Measurements from ENCODE around the gene GDAP2.
"Not testable (repeated sequence)": the region's sequence is repeated elsewhere in the genome, so short reads cannot be mapped to it uniquely, and the experiment has no call there.

The GDAP2 gene

DNA sequence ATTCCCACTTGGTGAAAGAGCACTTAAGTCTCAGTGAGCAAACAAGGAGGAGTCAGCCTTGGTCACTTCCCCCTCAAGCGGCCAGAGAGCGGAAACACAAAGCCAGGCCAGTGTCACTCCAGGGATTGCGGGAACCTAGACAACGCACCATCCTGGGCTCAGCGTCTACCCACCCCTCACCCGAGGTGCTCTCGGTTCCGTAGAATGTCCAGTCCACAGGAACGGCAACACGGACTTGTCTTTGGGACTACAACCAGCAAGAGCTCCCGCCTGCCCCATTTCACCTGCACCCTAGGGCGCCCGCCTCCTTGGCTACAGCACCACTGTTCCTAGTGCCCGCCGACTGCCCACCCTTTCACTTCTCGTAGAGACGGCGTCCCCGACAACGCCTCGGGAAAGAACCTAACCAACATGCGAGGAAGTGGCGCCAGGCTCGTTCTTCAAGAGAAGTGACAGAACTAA lies 509 bp downstream of the GDAP2 start:
- Mint-ChIP-seq H3K36me3 (ENCODE audit: low read depth) (peaks cover 18% of the 10 kb centered on the region), H3K27me3 (ENCODE audit: low read depth) (peaks cover 5% of the 10 kb centered on the region), H3K4me3 (peak overlapping the region; percentile 97), H3K27ac (peak overlapping the region; percentile 91), H3K4me1 (ENCODE audit: low read depth) (peaks cover 46% of the 10 kb centered on the region), H3K9me3 (no peaks in the 10 kb centered on the region)

DNA sequence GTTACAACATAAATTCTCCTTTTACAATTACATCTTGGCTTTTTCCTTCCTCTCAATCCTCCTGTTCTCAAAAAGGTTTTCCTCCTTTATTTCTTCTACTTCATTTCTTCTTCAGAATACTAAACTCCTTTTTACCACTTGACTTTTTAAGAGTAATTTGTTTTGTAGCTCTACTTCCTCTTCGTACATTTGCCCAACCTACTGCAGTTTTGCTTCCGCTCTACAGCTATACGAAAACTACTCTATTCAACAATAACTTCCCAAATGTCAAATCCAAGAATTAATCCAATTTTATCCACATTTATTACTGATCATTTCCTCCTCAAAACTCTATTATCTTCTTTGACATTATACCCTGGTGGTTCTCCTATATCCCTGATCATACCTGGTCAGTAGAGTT lies 3.4 kb downstream of the GDAP2 start:
- Mint-ChIP-seq H3K4me1 (ENCODE audit: low read depth) (peaks cover 30% of the 10 kb centered on the region), H3K27ac (peak overlapping the region; percentile 4), H3K36me3 (ENCODE audit: low read depth) (peaks cover 15% of the 10 kb centered on the region), H3K4me3 (no peak overlapping the region), H3K9me3 (no peaks in the 10 kb centered on the region), H3K27me3 (ENCODE audit: low read depth) (peaks cover 5% of the 10 kb centered on the region)

DNA sequence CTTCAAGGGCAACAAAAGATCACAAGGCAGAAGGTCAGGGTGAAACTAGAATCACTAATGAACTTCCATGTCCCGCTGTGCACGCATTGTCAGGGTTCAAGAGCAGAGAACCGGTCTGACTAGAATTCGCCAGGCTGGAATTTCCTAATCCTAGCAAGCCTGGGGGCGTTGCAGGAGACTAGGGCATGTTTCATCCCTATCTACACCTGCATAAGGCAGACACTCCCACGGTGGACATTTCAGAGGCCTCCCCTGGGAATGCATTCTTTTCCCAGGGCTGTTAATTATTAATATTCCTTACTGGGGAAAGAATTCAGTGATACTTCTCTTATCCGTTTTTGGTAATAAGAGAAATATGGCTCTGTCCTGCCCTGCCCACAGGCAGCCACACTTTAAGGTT lies 6.7 kb downstream of the GDAP2 start:
- H3K4me1 Mint-ChIP-seq (ENCODE audit: low read depth); H3K9me3 Mint-ChIP-seq; H3K4me3 Mint-ChIP-seq; H3K27me3 Mint-ChIP-seq (ENCODE audit: low read depth); H3K36me3 Mint-ChIP-seq (ENCODE audit: low read depth); H3K27ac Mint-ChIP-seq: not testable (repeated sequence)

DNA sequence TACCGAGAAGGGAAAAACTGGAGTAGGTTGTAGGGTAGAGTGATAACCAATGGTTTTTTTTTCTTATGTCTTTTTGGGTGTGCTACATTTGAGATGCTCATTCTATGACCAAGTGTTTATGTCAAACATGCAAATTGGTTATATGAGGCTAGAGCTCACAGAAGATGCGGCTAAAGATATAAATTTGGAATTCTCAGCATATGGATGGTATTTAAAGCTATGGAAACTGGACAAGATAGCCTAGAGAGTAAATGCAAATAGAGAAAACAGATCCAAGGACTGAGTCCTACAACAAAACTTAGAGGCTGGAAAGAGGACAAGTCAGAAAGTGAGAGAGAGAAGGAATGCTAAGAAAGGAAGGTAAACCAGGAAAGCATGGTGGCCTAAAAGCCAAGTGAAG lies 7.4 kb downstream of the GDAP2 start:
- H3K4me1 Mint-ChIP-seq (ENCODE audit: low read depth), result peaks cover 7% of the 10 kb centered on the region
- H3K4me3 Mint-ChIP-seq, result no peak overlapping the region
- H3K27me3 Mint-ChIP-seq (ENCODE audit: low read depth), result peaks cover 4% of the 10 kb centered on the region
- H3K9me3 Mint-ChIP-seq, result no peaks in the 10 kb centered on the region
- H3K27ac Mint-ChIP-seq, result no peak overlapping the region
- H3K36me3 Mint-ChIP-seq (ENCODE audit: low read depth), result peaks cover 8% of the 10 kb centered on the region

DNA sequence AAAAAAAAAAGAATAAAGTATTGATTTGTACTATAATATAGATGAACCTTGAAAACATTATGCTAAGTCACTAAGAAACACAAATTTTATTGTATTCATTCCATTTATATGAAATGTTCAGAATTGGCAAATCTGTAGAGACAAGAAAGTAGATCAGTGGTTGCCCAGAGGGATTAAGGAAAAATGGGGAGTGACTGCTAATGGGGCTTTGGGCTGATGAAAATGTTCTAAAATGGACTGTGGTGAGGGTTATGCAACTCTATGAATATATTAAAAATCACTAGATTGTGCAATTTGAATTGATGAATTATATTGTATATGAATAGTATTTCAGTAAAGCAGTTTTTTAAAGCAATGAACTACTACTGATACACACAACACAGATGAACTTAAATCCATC lies 10.0 kb downstream of the GDAP2 start:
- H3K9me3 Mint-ChIP-seq, result peaks cover 7% of the 10 kb centered on the region
- peaks cover 2% of the 10 kb centered on the region for H3K4me1 Mint-ChIP-seq (ENCODE audit: low read depth)
- no peak overlapping the region for H3K4me3 Mint-ChIP-seq
- peaks cover 24% of the 10 kb centered on the region for H3K36me3 Mint-ChIP-seq (ENCODE audit: low read depth)
- H3K27ac Mint-ChIP-seq, result no peak overlapping the region
- no peaks in the 10 kb centered on the region for H3K27me3 Mint-ChIP-seq (ENCODE audit: low read depth)

DNA sequence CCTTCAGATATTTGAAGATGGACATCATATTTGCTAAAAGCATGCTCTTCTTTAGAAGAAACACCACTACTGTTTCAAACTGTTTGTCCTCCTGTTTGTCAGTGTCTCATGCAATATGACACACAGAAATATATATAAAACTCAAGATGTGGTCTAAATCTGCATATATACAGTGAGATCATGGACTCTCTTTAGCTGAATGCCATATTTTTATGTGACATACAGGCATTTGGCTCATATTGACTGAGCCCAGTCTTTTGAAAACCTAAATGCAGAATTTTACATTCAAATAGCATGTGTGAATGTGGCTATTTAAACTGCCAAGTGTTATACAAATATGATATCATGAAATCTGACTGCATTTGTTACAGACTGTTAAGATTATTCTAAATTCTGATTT lies 18.4 kb downstream of the GDAP2 start:
- Mint-ChIP-seq H3K9me3 (peaks cover 13% of the 10 kb centered on the region), H3K4me3 (no peak overlapping the region), H3K36me3 (ENCODE audit: low read depth) (peaks cover 39% of the 10 kb centered on the region), H3K27ac (no peak overlapping the region), H3K4me1 (ENCODE audit: low read depth) (peaks cover 5% of the 10 kb centered on the region), H3K27me3 (ENCODE audit: low read depth) (no peaks in the 10 kb centered on the region)

DNA sequence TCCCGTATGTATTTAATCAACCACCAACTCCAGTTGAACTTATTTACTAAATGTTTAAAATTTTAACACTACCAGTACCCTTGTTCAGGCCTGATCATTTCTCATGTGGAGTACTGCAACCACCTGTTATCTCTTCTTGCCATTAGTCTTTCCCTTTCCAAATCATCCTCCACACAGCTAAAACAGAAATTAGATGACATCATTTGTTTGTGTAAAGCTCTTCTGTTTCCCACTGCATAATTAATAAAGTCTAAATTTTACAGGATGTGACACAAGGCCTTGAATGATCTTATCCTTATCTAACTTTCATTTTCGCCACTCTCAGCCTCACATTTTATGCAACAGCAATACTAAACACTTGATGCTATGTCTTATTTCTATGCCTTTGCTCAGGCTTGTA lies 24.4 kb downstream of the GDAP2 start:
- Mint-ChIP-seq H3K27ac (no peak overlapping the region), H3K36me3 (ENCODE audit: low read depth) (peaks cover 34% of the 10 kb centered on the region)

DNA sequence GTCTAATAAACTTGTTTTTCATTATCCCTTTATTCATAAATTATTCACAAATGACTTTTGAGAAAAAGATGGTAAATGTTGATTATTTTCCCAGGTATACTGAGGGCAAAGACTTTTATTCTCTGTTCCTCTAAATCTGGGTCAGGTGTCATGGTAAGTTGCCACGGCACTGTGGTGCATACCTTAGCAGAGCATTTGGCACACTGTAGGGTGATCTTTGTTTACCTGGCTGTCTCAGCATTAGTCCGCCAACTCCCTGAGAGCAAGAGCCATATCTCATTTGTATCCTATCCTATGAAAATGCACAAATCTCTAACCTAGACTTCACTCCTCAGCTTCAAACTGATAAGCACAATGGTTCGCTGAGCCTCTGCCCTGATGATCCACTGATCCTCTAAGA lies 24.9 kb downstream of the GDAP2 start:
- H3K36me3 Mint-ChIP-seq (ENCODE audit: low read depth), result peaks cover 34% of the 10 kb centered on the region

More for the DNA sequence above, 24.4 kb downstream of the GDAP2 start:
- no peak overlapping the region for H3K4me3 Mint-ChIP-seq
- peaks cover 4% of the 10 kb centered on the region for H3K4me1 Mint-ChIP-seq (ENCODE audit: low read depth)
- H3K27me3 Mint-ChIP-seq (ENCODE audit: low read depth), result no peaks in the 10 kb centered on the region
- no peaks in the 10 kb centered on the region for H3K9me3 Mint-ChIP-seq

DNA sequence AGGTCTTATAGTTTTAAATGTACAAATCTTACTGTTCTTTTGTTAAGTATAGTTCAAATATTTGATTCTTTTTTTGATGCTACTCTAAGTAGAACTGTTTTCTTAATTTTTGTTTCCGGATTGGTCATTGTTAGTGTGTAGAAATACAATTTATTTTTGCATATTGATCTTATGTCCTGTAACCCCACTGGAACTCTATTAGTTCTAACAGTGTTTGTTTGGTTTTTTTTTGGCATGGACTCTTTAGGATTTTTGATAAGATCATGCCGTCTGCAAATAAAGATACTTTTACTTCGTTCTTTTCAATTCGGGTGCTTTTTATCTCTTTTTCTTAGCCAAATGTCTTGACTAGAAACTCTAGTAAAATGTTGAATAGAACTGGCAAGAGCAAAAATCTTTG lies 26.5 kb downstream of the GDAP2 start:
- H3K9me3 Mint-ChIP-seq, result no peaks in the 10 kb centered on the region
- peaks cover 4% of the 10 kb centered on the region for H3K4me1 Mint-ChIP-seq (ENCODE audit: low read depth)
- H3K27ac Mint-ChIP-seq, result no peak overlapping the region
- H3K36me3 Mint-ChIP-seq (ENCODE audit: low read depth), result peaks cover 38% of the 10 kb centered on the region
- H3K27me3 Mint-ChIP-seq (ENCODE audit: low read depth), result no peaks in the 10 kb centered on the region
- no peak overlapping the region for H3K4me3 Mint-ChIP-seq

More for the DNA sequence above, 24.9 kb downstream of the GDAP2 start:
- Mint-ChIP-seq H3K9me3 (no peaks in the 10 kb centered on the region), H3K4me1 (ENCODE audit: low read depth) (peaks cover 4% of the 10 kb centered on the region), H3K4me3 (no peak overlapping the region), H3K27ac (no peak overlapping the region), H3K27me3 (ENCODE audit: low read depth) (no peaks in the 10 kb centered on the region)

DNA sequence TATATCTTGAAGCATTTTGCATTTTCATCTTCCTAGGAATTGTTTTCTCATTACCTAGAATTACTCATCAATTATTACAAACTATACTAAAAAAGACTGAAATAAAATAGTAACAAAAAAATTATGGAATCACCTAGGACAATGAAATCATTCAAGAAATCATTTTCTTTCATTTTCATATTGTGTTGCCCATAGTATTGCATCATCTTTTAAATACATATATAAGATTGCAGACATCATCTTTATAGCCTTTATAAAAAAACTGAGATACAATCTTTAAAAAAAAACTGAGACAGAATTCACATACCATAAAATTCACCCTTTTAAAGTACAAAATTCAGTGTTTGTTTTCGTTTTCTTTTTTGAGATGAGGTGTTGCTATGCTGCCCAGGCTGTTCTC lies 29.6 kb downstream of the GDAP2 start:
- Mint-ChIP-seq H3K9me3 (no peaks in the 10 kb centered on the region), H3K27me3 (ENCODE audit: low read depth) (no peaks in the 10 kb centered on the region), H3K4me1 (ENCODE audit: low read depth) (peaks cover 1% of the 10 kb centered on the region), H3K27ac (no peak overlapping the region), H3K4me3 (no peak overlapping the region), H3K36me3 (ENCODE audit: low read depth) (peaks cover 31% of the 10 kb centered on the region)

DNA sequence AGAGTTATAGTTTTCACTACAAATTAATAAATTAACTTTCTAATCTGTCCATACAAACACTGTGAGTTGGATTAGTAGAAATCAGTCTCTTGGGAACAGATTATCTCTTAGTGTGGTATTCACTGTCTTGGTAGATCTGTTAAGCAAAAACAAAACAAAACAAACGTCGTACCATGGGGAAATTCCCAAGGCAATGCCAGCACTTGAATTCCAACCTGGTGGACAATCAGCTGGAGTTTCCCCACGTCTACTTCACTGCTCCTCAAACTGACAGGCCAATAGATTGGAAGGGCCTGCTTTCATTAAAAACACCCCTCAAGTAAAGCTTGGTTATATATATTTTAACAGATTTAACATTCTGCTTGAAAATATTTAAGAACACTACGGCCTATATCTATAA lies 31.9 kb downstream of the GDAP2 start:
- no peaks in the 10 kb centered on the region for H3K27me3 Mint-ChIP-seq (ENCODE audit: low read depth)
- H3K27ac Mint-ChIP-seq, result no peak overlapping the region
- no peaks in the 10 kb centered on the region for H3K9me3 Mint-ChIP-seq
- H3K4me1 Mint-ChIP-seq (ENCODE audit: low read depth), result peaks cover 1% of the 10 kb centered on the region
- H3K4me3 Mint-ChIP-seq, result no peak overlapping the region
- peaks cover 24% of the 10 kb centered on the region for H3K36me3 Mint-ChIP-seq (ENCODE audit: low read depth)

DNA sequence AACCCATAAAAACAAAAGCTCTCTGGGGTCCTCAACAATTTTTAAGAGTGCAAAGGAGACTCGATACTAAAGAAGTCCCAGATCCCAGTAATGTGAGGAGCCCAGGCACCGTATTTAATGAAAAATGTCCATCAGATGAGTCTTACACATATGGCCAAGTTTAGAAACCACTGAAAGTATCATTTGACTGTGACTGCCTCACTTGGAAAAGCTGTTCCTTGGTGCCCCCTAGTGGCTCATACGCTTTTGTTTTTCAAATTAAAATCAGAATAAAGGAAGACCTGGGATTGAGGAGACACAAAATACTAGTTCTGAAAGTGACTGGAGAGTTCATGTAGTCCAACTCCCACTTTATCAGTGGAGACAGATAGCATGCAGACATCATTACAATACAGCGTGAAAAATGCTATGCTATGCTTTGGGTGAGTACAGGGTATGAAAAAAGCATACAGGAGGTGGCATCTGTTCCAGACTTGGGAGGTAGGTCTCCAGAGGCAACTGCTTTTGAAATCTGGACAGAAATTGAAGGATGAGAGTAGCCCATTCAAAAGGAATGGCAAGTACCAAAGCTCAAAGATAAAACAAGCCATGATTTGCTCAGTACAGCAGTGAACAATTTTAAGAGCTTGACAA lies 33.8 kb downstream of the GDAP2 start:
- peaks cover 1% of the 10 kb centered on the region for H3K4me1 Mint-ChIP-seq (ENCODE audit: low read depth)
- no peaks in the 10 kb centered on the region for H3K27me3 Mint-ChIP-seq (ENCODE audit: low read depth)
- peaks cover 13% of the 10 kb centered on the region for H3K36me3 Mint-ChIP-seq (ENCODE audit: low read depth)
- no peaks in the 10 kb centered on the region for H3K9me3 Mint-ChIP-seq
- no peak overlapping the region for H3K27ac Mint-ChIP-seq
- H3K4me3 Mint-ChIP-seq, result no peak overlapping the region

DNA sequence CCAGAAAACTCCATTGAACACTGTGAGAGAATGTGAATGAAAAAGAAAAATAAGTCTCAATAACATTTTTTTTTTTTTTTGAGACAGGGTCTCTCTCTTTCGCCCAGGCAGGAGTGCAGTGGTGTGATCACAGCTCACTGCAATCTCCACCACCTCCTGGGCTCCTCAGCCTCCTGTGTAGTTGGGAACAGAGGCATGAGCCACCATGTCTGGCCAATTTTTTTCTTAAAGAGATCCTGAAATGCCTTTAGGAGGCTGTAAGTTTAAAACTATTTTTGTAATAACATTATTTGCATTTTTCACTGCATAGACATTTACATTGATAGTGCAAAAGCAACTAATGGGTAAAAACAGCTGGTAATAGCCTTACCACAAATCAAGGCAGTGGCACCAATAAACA lies 35.3 kb downstream of the GDAP2 start:
- Mint-ChIP-seq H3K36me3 (ENCODE audit: low read depth) (peaks cover 13% of the 10 kb centered on the region), H3K4me3 (no peak overlapping the region), H3K27ac (no peak overlapping the region), H3K9me3 (no peaks in the 10 kb centered on the region), H3K4me1 (ENCODE audit: low read depth) (peaks cover 1% of the 10 kb centered on the region), H3K27me3 (ENCODE audit: low read depth) (no peaks in the 10 kb centered on the region)

DNA sequence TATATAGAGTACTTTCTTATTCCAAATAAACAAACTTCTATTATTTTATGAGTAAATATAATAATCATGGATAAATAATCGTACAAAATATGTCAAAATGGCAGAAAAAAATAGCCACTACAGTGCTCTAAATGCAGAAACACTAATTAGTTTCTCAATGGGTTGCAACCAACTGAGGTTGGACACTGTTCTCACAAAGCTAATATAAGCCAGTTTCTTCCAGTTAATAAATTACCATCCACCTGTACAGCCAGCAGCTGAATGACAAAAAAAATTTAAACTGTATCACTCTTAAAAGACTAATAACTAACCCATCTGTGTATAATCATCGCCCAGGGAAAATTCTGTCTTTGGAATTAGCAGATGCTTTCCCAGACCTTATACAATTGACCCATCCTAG lies 36.9 kb downstream of the GDAP2 start:
- peaks cover 9% of the 10 kb centered on the region for H3K36me3 Mint-ChIP-seq (ENCODE audit: low read depth)
- no peaks in the 10 kb centered on the region for H3K27me3 Mint-ChIP-seq (ENCODE audit: low read depth)
- H3K4me3 Mint-ChIP-seq, result no peak overlapping the region
- peaks cover 1% of the 10 kb centered on the region for H3K4me1 Mint-ChIP-seq (ENCODE audit: low read depth)
- H3K27ac Mint-ChIP-seq, result no peak overlapping the region
- no peaks in the 10 kb centered on the region for H3K9me3 Mint-ChIP-seq

DNA sequence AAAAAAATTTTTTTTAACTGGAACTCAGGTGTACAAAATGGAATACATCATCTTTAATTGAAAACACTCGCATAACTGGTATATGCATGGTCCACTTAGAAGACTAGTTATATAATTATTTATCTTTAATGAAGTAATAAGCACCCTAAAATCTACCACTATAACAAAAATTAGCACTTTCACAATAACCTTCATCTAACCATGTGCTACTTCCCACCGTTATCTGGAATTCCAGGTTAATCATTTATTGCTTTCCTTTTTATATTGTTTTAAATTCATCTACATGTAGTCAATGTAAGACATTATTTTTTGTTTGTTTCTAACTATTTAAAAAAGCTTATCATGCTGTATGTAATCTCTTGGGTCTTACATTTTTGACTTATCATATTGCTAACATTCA lies 39.0 kb downstream of the GDAP2 start:
- Mint-ChIP-seq H3K36me3 (ENCODE audit: low read depth) (peaks cover 6% of the 10 kb centered on the region), H3K4me3 (no peak overlapping the region), H3K27ac (no peak overlapping the region), H3K27me3 (ENCODE audit: low read depth) (no peaks in the 10 kb centered on the region), H3K4me1 (ENCODE audit: low read depth) (peaks cover 5% of the 10 kb centered on the region), H3K9me3 (no peaks in the 10 kb centered on the region)

All from T-helper 1 cell treated with Interleukin-12 subunit alpha and Interleukin-12 subunit beta and Interleukin-4 antibody, amounts not matched to agents 30 μg/mL and 1 μg/mL, for 36 hours (primary cell).